ES-I3 (cell line): ENCODE results near the gene NOTCH3.

Experiments
- H3K36me3 ChIP-seq: 2 replicates; pipeline ENCODE4 v1.6.1; 2013; ENCODE audit warnings: mild to moderate bottlenecking, low read length, control low read depth, moderate library complexity; ENCODE audit not compliant: insufficient read depth
- H3K4me1 ChIP-seq: 2 replicates; pipeline ENCODE4 v1.6.1; 2013; ENCODE audit warnings: mild to moderate bottlenecking, control low read depth, low read length; ENCODE audit not compliant: insufficient read depth
- H3K9ac ChIP-seq: 2 replicates; pipeline ENCODE4 v1.6.1; 2013; ENCODE audit warnings: low read depth, mild to moderate bottlenecking, low read length, moderate library complexity
- H3K9me3 ChIP-seq: 2 replicates; pipeline ENCODE4 v1.6.1; 2013; ENCODE audit warnings: mild to moderate bottlenecking, low read length, moderate library complexity; ENCODE audit not compliant: control insufficient read depth, insufficient read depth

The NOTCH3 gene

GRCh38 chr19:15177269-15178116, 23.3 kb downstream of the NOTCH3 start:
- Histone ChIP-seq H3K9me3 (no peaks in the 10 kb centered on the region), H3K4me1 (peaks cover 8% of the 10 kb centered on the region; the same call in 1 of the 2 replicates), H3K9ac (peak overlapping the region; percentile 54; the same call in 1 of the 2 replicates), H3K36me3 (peaks cover 6% of the 10 kb centered on the region; the same call in 1 of the 2 replicates)

- Histone ChIP-seq H3K9ac (no peak overlapping the region), H3K4me1 (no peaks in the 10 kb centered on the region), H3K9me3 (no peaks in the 10 kb centered on the region), H3K36me3 (peaks cover 6% of the 10 kb centered on the region; the same call in 1 of the 2 replicates)
These were observed 25.2 kb downstream of the NOTCH3 start for GRCh38 chr19:15175609-15176008.

DNA sequence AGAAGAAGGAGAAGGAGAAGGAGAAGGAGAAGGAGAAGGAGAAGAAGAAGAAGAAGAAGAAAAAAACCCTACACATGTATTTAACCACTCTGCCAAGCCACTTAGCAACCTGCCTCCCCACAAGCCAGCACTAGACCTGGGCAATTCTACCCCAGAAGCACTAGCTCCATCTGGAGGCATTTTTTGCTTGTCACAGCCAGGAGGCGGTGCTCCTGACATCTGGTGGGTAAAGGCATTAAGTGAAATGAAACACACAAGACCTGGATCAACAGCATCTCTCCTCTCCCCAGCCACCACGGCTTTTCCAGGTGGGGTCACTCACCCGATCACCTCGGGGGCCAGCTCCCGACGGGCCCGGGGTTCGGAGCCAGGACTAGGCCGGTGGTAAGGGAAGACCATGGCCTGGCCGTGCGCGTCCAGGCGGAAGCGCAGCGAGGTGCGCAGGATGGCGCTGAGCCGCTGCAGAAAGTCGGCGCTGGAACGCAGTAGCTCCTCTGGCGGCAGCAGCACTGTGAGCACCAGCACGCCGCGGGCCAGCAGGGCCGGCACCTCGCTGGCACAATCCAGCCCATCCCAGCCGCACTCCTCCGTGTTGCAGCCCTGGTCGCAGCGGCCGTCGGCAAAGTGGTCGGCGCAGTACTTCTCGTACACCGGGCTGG, 26.9 kb downstream of the NOTCH3 start:
- no peak overlapping the region for H3K9ac ChIP-seq
- H3K36me3 ChIP-seq = no peaks in the 10 kb centered on the region; the same call in 1 of the 2 replicates
- H3K9me3 ChIP-seq = no peaks in the 10 kb centered on the region
- H3K4me1 ChIP-seq = no peaks in the 10 kb centered on the region

DNA sequence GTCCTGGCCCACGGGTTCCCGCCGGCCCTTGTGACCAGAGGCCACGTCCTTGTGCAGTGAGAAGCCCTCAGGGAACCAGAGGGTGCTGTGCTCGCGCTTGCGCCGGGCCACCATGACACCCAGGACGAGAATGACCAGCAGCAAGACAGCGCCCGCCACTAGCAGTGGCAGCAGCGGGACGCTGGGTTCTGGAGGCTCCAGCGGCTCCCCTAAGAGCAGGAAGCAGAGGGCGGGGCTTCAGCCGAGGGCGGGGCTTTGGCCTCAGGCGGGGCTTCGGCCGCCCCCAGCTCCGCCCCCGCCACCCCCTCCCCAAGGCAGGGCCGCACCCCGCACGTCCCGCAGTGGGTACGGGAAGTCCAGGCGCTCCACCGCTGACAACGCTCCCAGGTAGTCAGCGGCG, 30.4 kb downstream of the NOTCH3 start:
- Histone ChIP-seq H3K9me3 (0 out of 2 replicates have a peak, but pooled peaks cover 4% of the 10 kb centered on the region), H3K4me1 (no peaks in the 10 kb centered on the region), H3K9ac (no peak overlapping the region), H3K36me3 (peaks cover 13% of the 10 kb centered on the region)

DNA sequence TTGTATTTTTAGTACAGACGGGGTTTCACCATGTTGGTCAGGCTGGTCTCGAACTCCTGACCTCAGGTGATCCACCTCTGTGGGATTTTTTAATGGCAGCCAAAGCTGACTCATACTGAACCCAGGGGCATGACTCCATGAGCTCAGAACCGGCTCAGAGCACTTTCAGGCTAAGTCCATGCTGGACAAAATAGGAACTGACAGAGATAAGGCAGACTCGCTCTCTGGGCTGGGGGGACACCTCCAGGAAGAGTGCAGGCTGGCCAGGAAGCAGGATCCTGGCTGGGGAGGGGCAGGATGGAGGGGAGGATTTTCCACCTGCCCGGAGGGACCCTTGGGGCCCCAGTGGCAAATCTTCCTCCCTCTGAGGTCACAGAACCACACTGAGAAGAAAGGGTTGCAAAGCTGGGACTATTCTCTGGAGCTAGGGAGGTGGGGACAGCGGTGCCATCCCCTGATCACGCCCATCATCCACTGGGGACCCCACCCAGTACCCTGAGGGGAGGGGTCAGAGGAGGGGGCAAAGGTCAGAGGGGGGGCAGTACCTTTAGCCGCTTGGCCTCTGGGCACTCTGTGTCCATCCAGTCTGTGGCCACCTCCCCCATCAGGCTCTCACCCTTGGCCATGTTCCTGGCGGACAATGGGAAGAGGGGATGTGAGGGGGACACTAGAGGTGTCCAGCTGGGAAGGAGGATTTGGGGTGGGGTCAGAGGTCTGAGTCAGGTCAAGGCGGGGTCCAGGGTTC, 31.1 kb downstream of the NOTCH3 start:
- no peak overlapping the region for H3K9ac ChIP-seq
- 0 out of 2 replicates have a peak, but pooled peaks cover 4% of the 10 kb centered on the region for H3K9me3 ChIP-seq
- H3K4me1 ChIP-seq = no peaks in the 10 kb centered on the region
- peaks cover 20% of the 10 kb centered on the region for H3K36me3 ChIP-seq

- no peaks in the 10 kb centered on the region for H3K4me1 ChIP-seq
- no peak overlapping the region for H3K9ac ChIP-seq
- H3K36me3 ChIP-seq = peaks cover 25% of the 10 kb centered on the region
- 0 out of 2 replicates have a peak, but pooled peaks cover 4% of the 10 kb centered on the region for H3K9me3 ChIP-seq
These were observed 34.1 kb downstream of the NOTCH3 start for GRCh38 chr19:15166700-15167099.

DNA sequence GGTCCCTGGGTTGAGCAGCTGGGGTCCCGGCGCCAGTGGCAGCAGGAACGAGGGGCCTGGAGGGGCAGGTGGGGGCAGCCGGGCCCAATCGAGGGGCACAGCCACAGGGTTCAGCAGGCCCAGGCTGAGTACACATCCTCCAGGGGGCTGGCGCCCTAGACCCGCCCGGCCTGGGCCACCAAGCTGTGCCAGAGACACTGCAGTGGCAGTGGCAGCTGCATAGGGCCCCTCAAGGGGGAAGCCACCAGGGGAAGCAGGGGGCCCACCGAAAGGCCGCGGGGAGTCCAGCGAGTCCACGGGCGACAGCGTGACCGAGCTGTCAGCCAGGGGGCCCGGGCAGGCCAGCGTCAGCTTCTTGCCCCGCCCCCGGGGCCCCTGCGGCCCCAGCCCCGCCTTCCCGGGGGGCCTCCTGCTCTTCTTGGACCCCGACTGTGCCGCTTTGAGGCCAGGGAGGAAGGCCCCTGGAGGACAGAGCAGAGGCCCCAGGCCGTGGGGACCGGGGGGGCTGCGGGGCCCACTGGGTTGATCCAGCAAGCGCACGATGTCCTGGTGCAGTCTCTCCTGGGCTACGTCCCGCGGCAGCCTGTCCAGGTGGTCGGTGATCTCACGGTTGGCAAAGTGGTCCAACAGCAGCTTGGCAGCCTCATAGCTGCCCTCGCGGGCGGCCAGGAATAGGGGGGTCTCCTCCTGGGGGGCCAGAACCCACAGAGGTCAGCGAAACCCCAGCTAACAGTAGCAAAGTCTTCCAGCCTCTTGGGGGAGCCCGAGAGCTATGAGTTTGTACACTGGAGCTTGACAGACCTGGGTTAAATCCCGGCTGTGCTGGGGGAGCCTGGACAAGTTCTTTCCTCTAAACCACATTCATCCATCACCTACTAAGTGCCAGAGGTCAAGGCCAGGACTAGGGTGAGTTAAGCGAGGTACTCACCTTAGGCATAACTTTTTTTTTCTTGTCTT, 39.5 kb downstream of the NOTCH3 start:
- H3K4me1 ChIP-seq = no peaks in the 10 kb centered on the region
- no peak overlapping the region for H3K9ac ChIP-seq
- H3K9me3 ChIP-seq = peaks cover 9% of the 10 kb centered on the region
- H3K36me3 ChIP-seq = peaks cover 21% of the 10 kb centered on the region

GRCh38 chr19:15159251-15159650, 41.5 kb downstream of the NOTCH3 start:
- Histone ChIP-seq H3K9me3 (peaks cover 7% of the 10 kb centered on the region), H3K36me3 (peaks cover 5% of the 10 kb centered on the region; the same call in 1 of the 2 replicates), H3K9ac (no peak overlapping the region), H3K4me1 (no peaks in the 10 kb centered on the region)

GRCh38 chr19:15156391-15156790, 44.4 kb downstream of the NOTCH3 start:
- Histone ChIP-seq H3K36me3 (no peaks in the 10 kb centered on the region), H3K4me1 (no peaks in the 10 kb centered on the region), H3K9me3 (peaks cover 7% of the 10 kb centered on the region), H3K9ac (no peak overlapping the region)

GRCh38 chr19:15155296-15155695, 45.5 kb downstream of the NOTCH3 start:
- peaks cover 7% of the 10 kb centered on the region for H3K9me3 ChIP-seq

DNA sequence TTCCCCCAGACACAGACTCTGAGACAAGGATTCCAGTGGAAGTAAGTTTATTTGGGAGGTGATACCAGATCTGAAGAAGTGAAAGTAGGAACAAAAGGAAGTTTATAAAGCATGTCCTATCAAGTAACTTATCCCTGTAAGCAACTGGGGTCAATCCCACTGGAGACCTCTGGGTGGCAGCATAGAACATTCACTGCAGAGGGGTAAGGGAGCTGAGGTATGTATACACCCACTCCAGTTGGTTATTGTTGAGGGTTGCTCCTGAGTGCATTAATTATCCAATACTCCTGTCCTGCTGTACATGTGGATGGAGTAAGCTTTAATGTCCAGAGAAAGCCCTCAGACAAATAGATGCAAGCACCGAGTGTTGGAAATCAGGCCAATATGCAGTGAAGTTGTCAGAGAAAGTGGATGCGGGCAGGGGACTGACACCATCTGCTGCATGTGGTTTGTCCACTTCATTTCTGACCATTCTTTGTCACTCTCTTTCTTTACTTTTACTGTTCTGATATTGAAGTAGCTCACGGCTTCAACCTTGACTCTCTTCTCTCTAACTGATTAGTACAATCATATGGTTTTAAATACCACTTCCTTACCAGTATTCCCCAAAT, 46.7 kb downstream of the NOTCH3 start:
- H3K36me3 ChIP-seq = no peaks in the 10 kb centered on the region
- no peaks in the 10 kb centered on the region for H3K4me1 ChIP-seq
- no peak overlapping the region for H3K9ac ChIP-seq
- H3K9me3 ChIP-seq = peaks cover 3% of the 10 kb centered on the region

More at GRCh38 chr19:15155296-15155695, 45.5 kb downstream of the NOTCH3 start:
- Histone ChIP-seq H3K4me1 (no peaks in the 10 kb centered on the region), H3K36me3 (no peaks in the 10 kb centered on the region), H3K9ac (no peak overlapping the region)

- H3K4me1 ChIP-seq = no peaks in the 10 kb centered on the region
- no peak overlapping the region for H3K9ac ChIP-seq
- H3K36me3 ChIP-seq = no peaks in the 10 kb centered on the region
- no peaks in the 10 kb centered on the region; the same call in 1 of the 2 replicates for H3K9me3 ChIP-seq
These were observed 51.1 kb downstream of the NOTCH3 start for GRCh38 chr19:15149737-15150136.

DNA sequence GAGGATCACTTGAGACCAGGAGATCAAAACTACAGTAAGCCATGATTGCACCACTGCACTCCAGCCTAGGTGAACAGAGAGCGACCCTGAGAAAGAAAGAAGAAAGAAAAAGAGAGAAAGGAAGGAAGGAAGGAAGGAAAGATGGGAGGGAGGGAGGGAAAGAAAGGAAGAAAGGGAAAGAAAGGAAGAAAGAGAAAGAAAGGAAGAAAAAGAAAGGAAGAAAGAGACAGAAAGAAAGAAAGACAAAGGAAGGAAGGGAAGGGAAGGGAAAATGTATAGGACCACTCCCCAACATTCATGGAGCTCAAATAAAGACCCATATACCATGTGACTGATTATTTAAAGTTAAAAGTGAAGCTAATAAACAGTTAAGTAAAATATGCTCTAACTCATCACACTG, 53.7 kb downstream of the NOTCH3 start:
- H3K4me1 ChIP-seq = no peaks in the 10 kb centered on the region
- no peaks in the 10 kb centered on the region; the same call in none of the 2 replicates for H3K9me3 ChIP-seq
- no peak overlapping the region for H3K9ac ChIP-seq
- H3K36me3 ChIP-seq = no peaks in the 10 kb centered on the region
